Astrocyte (in vitro differentiated cells and primary cell): Measurements from ENCODE around the gene WDPCP.
"Not testable (repeated sequence)": the region's sequence is repeated elsewhere in the genome, so short reads cannot be mapped to it uniquely, and the experiment has no call there.

Experiments used
- CTCF ChIP-seq: IDR thresholded peaks from 2 replicates; pipeline ENCODE4 v1.5.1; 2011; ENCODE audit warnings: low read depth, mild to moderate bottlenecking, inconsistent platforms, low read length, moderate library complexity; ENCODE audit not compliant: insufficient read depth
- EZH2 ChIP-seq: IDR thresholded peaks from 2 replicates; pipeline ENCODE4 v1.6.1; 2012; ENCODE audit warnings: mild to moderate bottlenecking, low read length, inconsistent platforms; ENCODE audit not compliant: insufficient read depth

DNA sequence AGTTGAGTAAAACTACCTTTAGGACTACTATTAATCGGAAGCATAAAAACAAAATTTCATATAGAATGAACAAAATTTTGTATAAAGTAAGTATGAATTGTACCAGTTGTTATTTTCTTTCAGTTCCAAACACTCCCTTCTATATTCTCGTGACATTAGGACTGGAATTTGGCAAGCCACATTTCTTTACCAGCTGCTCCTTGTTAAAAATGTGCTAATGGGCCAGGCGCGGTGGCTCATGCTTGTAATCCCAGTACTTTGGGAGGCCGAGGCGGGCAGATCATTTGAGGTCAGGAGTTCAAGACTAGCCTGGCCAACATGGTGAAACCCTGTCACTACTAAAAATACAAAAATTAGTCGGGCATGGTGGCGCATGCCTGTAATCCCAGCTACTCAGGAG lies 20.6 kb upstream of the WDPCP start:
- not testable (repeated sequence) for TF ChIP-seq CTCF, EZH2
